ENCODE measurements around the gene CCNQ. TPM values are rescaled to one million over a fixed set of nuclear protein-coding genes. Genes with fewer than 3 reads are reported as not detected.

The CCNQ gene
- total RNA-seq, 1 experiment from 2014 or later: 20.3 TPM

DNA sequence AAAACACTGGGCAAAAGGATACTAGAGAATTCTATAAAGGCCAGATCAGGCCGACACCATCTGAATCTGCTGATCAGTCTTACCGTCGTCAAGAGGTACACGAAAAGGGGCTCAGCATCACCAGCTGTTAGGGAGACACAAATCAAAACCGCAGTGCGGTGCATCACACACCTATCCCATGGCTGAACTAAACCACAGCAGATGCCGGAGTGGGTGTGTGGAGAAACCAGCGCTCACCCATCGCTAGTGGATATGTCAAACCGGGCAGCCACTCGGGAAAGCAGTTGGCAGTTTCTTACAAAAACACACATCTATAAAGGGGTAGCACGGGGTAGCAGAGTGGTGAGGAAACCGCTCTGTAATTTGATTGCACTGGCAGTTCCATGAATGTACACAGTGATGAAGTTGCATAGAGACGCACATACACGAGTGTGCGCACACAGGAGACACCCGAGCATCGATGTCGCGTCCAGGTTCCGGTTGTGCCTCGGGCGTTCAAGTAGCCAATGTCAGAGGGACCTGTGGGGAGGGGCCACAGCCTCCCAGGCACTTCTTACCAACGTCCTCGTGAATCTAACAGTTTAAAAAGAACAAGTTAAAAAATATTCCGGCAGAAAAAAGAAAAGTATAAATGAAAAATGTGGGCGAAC is 23.1 kb upstream of the CCNQ start:
- Histone ChIP-seq H3K9ac (ENCODE audit: low read length) (no peak overlapping the region), H3K9me2 (ENCODE audit: insufficient read depth) (no peaks in the 10 kb centered on the region), H4K20me1 (ENCODE audit: insufficient read depth) (no peaks in the 10 kb centered on the region), H2AFZ (ENCODE audit: low read depth, low read length, poor library complexity, severe bottlenecking) (no peak overlapping the region), H3K4me3 (replicated peaks in 1 of 2; ENCODE audit: low read depth in 1 of 2, low read length in 2 of 2) (no peak overlapping the region), H3K27ac (ENCODE audit: low read depth, low read length) (no peak overlapping the region), H3K9me3 (ENCODE audit: control insufficient read depth in 1 of 2, insufficient read depth in 1 of 2, low read depth in 1 of 2, low read length in 2 of 2) (no peaks in the 10 kb centered on the region), H3K27me3 (ENCODE audit: insufficient read depth, low read length) (0 out of 2 replicates have a peak, but pooled peaks cover 2% of the 10 kb centered on the region), H3K79me2 (ENCODE audit: insufficient read depth, low read length) (no peaks in the 10 kb centered on the region), H3K36me3 (ENCODE audit: control insufficient read depth in 1 of 2, insufficient read depth in 2 of 2, low read length in 2 of 2) (no peaks in the 10 kb centered on the region), H3K4me2 (ENCODE audit: low read length) (no peak overlapping the region), H3K4me1 (ENCODE audit: control insufficient read depth in 1 of 2, insufficient read depth in 2 of 2, low read length in 2 of 2) (no peaks in the 10 kb centered on the region)
- ATAC-seq (no peak), DNase-seq (ENCODE audit: low read depth, low spot score) (no peak)
- intact Hi-C loops (cut with micrococcal nuclease): no loop called here
- TF ChIP-seq ZFX (IDR thresholded peaks at IDR 0.05) (no peak), FOSL1 (IDR thresholded peaks at IDR 0.05; ENCODE audit: low read depth) (no peak), EZH2phosphoT487 (IDR thresholded peaks at IDR 0.05; ENCODE audit: borderline replicate concordance) (no peak), SIN3A (IDR thresholded peaks at IDR 0.05; ENCODE audit: low read depth) (no peak), ELF1 (IDR thresholded peaks at IDR 0.05; ENCODE audit: borderline replicate concordance, low read depth) (no peak), SRF (IDR thresholded peaks at IDR 0.05; ENCODE audit: low read depth) (no peak), POLR2AphosphoS5 (IDR thresholded peaks at IDR 0.05; ENCODE audit: low read depth, low read length) (no peak), CBX3 (IDR thresholded peaks at IDR 0.05; ENCODE audit: low read depth) (no peak), TCF7L2 (IDR thresholded peaks at IDR 0.05; ENCODE audit: borderline replicate concordance, extremely low read depth, insufficient read depth, insufficient read length) (no peak), EGR1 (IDR thresholded peaks at IDR 0.05; ENCODE audit: low read depth) (no peak), CTCF (IDR thresholded peaks at IDR 0.05 in 2 of 3, conservative IDR thresholded peaks at IDR 0.05 in 1 of 3; ENCODE audit: borderline replicate concordance in 1 of 3, insufficient read depth in 1 of 3, low read depth in 2 of 3, low read length in 2 of 3) (no peak), RAD21 (IDR thresholded peaks at IDR 0.05; ENCODE audit: low read depth) (no peak), EZH2 (IDR thresholded peaks at IDR 0.05) (no peak), POLR2A (IDR thresholded peaks at IDR 0.05; ENCODE audit: borderline replicate concordance, extremely low read depth, insufficient read depth, insufficient read length) (no peak), YY1 (IDR thresholded peaks at IDR 0.05; ENCODE audit: extremely low read depth, insufficient replicate concordance, low read depth, low read length) (no peak), ZBTB33 (IDR thresholded peaks at IDR 0.05; ENCODE audit: extremely low read depth, insufficient replicate concordance, low read length) (no peak)
- TF ChIP-seq, protein P1, sequence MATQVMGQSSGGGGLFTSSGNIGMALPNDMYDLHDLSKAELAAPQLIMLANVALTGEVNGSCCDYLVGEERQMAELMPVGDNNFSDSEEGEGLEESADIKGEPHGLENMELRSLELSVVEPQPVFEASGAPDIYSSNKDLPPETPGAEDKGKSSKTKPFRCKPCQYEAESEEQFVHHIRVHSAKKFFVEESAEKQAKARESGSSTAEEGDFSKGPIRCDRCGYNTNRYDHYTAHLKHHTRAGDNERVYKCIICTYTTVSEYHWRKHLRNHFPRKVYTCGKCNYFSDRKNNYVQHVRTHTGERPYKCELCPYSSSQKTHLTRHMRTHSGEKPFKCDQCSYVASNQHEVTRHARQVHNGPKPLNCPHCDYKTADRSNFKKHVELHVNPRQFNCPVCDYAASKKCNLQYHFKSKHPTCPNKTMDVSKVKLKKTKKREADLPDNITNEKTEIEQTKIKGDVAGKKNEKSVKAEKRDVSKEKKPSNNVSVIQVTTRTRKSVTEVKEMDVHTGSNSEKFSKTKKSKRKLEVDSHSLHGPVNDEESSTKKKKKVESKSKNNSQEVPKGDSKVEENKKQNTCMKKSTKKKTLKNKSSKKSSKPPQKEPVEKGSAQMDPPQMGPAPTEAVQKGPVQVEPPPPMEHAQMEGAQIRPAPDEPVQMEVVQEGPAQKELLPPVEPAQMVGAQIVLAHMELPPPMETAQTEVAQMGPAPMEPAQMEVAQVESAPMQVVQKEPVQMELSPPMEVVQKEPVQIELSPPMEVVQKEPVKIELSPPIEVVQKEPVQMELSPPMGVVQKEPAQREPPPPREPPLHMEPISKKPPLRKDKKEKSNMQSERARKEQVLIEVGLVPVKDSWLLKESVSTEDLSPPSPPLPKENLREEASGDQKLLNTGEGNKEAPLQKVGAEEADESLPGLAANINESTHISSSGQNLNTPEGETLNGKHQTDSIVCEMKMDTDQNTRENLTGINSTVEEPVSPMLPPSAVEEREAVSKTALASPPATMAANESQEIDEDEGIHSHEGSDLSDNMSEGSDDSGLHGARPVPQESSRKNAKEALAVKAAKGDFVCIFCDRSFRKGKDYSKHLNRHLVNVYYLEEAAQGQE (IDR thresholded peaks at IDR 0.05; ENCODE audit: low read depth): no peak
- TF ChIP-seq, protein P2, sequence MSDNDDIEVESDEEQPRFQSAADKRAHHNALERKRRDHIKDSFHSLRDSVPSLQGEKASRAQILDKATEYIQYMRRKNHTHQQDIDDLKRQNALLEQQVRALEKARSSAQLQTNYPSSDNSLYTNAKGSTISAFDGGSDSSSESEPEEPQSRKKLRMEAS (IDR thresholded peaks at IDR 0.05): no peak
- TF ChIP-seq, protein P3, sequence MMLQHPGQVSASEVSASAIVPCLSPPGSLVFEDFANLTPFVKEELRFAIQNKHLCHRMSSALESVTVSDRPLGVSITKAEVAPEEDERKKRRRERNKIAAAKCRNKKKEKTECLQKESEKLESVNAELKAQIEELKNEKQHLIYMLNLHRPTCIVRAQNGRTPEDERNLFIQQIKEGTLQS (IDR thresholded peaks at IDR 0.05): no peak
- ChIA-PET POLR2A (no interaction called here), RAD21 (ENCODE audit: low non-redundant PET in 1 of 2, low total read pairs in 2 of 2, uncharacterized antibody in 2 of 2, unreplicated experiment in 2 of 2) (no interaction called here), CTCF (no interaction called here)
- no TSS peak for BruUV-seq (replicated peaks)
